Fibroblast of mammary gland (primary cell): ENCODE data around the gene HCFC1R1.
A peak's percentile ranks its signal among the peaks of the same experiment; 100 is the strongest.

Experiments
- DNase-seq: peaks from one replicate; pipeline ENCODE4 v3.0.0-alpha.2; 2010; ENCODE audit warnings: low read depth
- H3K4me3 ChIP-seq: 2 replicates; pipeline ENCODE4 v1.5.1; 2011; ENCODE audit warnings: low read depth, mild to moderate bottlenecking, low read length, moderate library complexity; ENCODE audit not compliant: control insufficient read depth
- CTCF ChIP-seq: conservative IDR thresholded peaks from 2 replicates; pipeline ENCODE4 v1.5.1; 2011; ENCODE audit warnings: low read depth, low read length, inconsistent platforms; ENCODE audit not compliant: control insufficient read depth, insufficient read depth

HCFC1R1 gene

GRCh38 chr16:3003582-3004270 is 20.0 kb downstream of the HCFC1R1 start:
- TF ChIP-seq CTCF = peak; percentile 19
- H3K4me3 ChIP-seq = no peak overlapping the region
- peak; percentile 97 for DNase-seq

GRCh38 chr16:3001316-3001715 is 22.4 kb downstream of the HCFC1R1 start:
- TF ChIP-seq CTCF = no peak
- H3K4me3 ChIP-seq = no peak overlapping the region
- DNase-seq = no peak

GRCh38 chr16:3000540-3000939 is 23.2 kb downstream of the HCFC1R1 start:
- DNase-seq = no peak
- no peak for TF ChIP-seq CTCF
- H3K4me3 ChIP-seq = no peak overlapping the region

- TF ChIP-seq CTCF = no peak
- H3K4me3 ChIP-seq = no peak overlapping the region
- DNase-seq = no peak
These were observed 23.8 kb downstream of the HCFC1R1 start for GRCh38 chr16:2999929-3000328.

- DNase-seq = no peak
- H3K4me3 ChIP-seq = no peak overlapping the region
- TF ChIP-seq CTCF = no peak
These were observed 27.4 kb downstream of the HCFC1R1 start for GRCh38 chr16:2996298-2996697.

- no peak overlapping the region for H3K4me3 ChIP-seq
- no peak for TF ChIP-seq CTCF
- no peak for DNase-seq
These were observed 31.2 kb downstream of the HCFC1R1 start for GRCh38 chr16:2992383-2993081.
